Thyroid gland (tissue), 4 donors: ENCODE measurements around the gene C2orf15. TPM values are rescaled to one million over a fixed set of nuclear protein-coding genes. Genes with fewer than 3 reads are reported as not detected.

Experiments
- DNase-seq, 2 donors: peaks; one replicate each; pipeline ENCODE4 v3.0.0-alpha.2; 2019
- H3K27ac ChIP-seq, 3 donors: fragments of 200-600 bp; sonication (generic); 1 replicate in 2 of 3; 2 replicates in 1 of 3; pipeline ENCODE4 v1.5.1; 2016 to 2019; ENCODE audit warnings: mild to moderate bottlenecking in 1 of 3, moderate library complexity in 1 of 3
- H3K27me3 ChIP-seq: fragments of 200-600 bp; sonication (generic); one replicate; pipeline ENCODE4 v1.5.1; 2019
- H3K36me3 ChIP-seq, 2 donors: fragments of 200-600 bp; sonication (generic); one replicate each; pipeline ENCODE4 v1.5.1; 2016 to 2019
- H3K4me1 ChIP-seq, 2 donors: fragments of 200-600 bp; sonication (generic); one replicate each; pipeline ENCODE4 v1.5.1; 2017 to 2019
- H3K4me3 ChIP-seq, 3 donors: fragments of 200-600 bp; sonication (generic); replicated peaks in 1 of 3; 1 replicate in 2 of 3; 2 replicates in 1 of 3; pipeline ENCODE4 v1.5.1; 2016; ENCODE audit warnings: mild to moderate bottlenecking in 1 of 3
- H3K9me3 ChIP-seq: fragments of 200-600 bp; sonication (generic); one replicate; pipeline ENCODE4 v1.5.1; 2017
- CTCF ChIP-seq, 6 experiments: fragments of 200-600 bp in 3 of 6; fragments of 450-650 bp in 3 of 6; sonication (generic) in 3 of 6; IDR thresholded peaks; one replicate each; pipeline ENCODE4 v1.5.1; 2016 to 2019; ENCODE audit warnings: antibody characterized with exemption in 6 of 6, mild to moderate bottlenecking in 2 of 6, inconsistent platforms in 1 of 6, moderate library complexity in 1 of 6
- POLR2A ChIP-seq, 2 donors: fragments of 450-650 bp; IDR thresholded peaks; one replicate each; pipeline ENCODE4 v1.6.1; 2017; ENCODE audit warnings: antibody characterized with exemption in 2 of 2, mild to moderate bottlenecking in 2 of 2, moderate library complexity in 1 of 2
- WGBS, 2 donors: methylation state at CpG; one replicate each; pipeline ENCODE4 v1.1.5; 2017; 5-methylcytosine and 5-hydroxymethylcytosine counted together
- intact Hi-C: fragments of 100-400 bp; cut with DNase I; formaldehyde crosslinking; loops from one replicate; pipeline ENCODE4 v1.15.1; 2023
- total RNA-seq, 4 donors: library from RNA; depleted of rRNA; stranded (reverse); fragments of >200 nt; gene quantifications; one replicate each; pipeline ENCODE4 v1.2.3, GENCODE V29; 2016

The C2orf15 gene
- total RNA-seq, 4 donors from 2014 or later = 2.0 to 6.5 (median 4.3) TPM

- H3K4me3 ChIP-seq = peak overlapping the region; percentile 75 to 95 (median 93)
- H3K36me3 ChIP-seq = no peaks in the 10 kb centered on the region
- no peaks in the 10 kb centered on the region for H3K9me3 ChIP-seq
- peak; percentile 29 to 31 for DNase-seq
- no peaks in the 10 kb centered on the region for H3K27me3 ChIP-seq
- WGBS, 2 donors = 36 to 37% methylated on average over 12 of the region's 12 CpGs
- intact Hi-C loops = no loop called here
- H3K27ac ChIP-seq = peak overlapping the region; percentile 93 to 96 (median 95)
- peaks cover 24 to 28% of the 10 kb centered on the region in 2 donors for H3K4me1 ChIP-seq
- TF ChIP-seq CTCF (IDR thresholded peaks at IDR 0.05) (no peak), POLR2A (IDR thresholded peaks at IDR 0.05) (no peak)
These were observed 12.6 kb downstream of the C2orf15 start for GRCh38 chr2:99153921-99154604.

DNA sequence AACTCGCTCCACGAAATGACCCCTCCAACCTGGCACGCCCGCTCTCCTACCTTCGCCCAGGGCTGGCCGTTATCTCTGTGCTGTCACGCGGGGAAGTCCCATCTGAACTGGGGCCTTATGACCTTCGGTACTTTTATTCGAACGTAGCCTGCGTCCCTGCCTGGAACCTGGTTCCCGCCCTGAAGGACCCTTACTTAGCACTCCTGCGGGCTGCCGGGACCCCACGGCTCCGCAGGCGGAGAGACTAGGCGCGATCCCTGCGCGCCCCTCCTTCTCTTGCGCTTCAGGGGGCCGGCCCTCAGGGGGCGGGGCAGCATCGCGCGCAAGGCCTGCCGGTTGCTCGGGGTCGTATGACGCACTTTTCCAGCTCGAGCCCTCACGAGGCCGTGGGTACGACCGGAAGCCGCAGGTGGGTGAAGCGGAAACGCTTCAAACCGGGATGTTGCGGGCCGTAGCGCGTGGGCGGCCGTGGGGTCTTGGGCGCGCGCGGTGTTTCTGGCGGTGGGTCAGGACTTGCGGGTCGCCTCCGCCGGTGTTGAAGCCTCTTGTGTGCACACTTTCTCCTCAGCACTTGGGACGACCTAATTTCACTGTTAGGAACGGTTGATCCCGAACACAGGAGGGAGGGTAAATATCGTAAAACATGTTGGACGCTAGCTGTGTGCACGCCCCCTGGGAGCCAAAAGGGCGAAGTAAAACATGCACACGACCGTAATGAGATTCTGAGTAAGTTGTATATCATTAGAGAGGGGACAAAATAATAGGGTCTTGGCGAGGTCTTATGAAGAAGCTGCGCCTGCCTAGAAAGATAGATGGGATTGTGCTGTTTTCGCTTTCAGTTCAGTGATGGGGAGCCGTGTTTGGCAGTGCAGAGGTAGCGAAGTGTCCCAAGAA, 13.4 kb downstream of the C2orf15 start, which contains the start of the genes LIPT1 and TSGA10:
LIPT1 (plus strand) TSS at position 325 of the 894 bp plus-strand sequence. CDS start 6,991 bp downstream, outside the sequence.
TSGA10 (minus strand) TSS at position 300 of the 894 bp plus-strand sequence. CDS start 45,503 bp downstream, outside the sequence.
- 0% methylated on average over 29 to 63 of the region's 70 CpGs for WGBS, 2 donors
- peak within 1 kb of the TSS; percentile 75 to 95 (median 93) for H3K4me3 ChIP-seq
- H3K27me3 ChIP-seq = no peaks in the 10 kb centered on the region
- peak within 1 kb of the TSS; percentile 93 to 96 (median 95) for H3K27ac ChIP-seq
- peak; percentile 95 to 96 for DNase-seq
- H3K4me1 ChIP-seq = peaks cover 24 to 28% of the 10 kb centered on the region in 2 donors
- TF ChIP-seq POLR2A (IDR thresholded peaks at IDR 0.05) (peak; percentile 71 to 98), CTCF (IDR thresholded peaks at IDR 0.05) (peak in 1 of 6 experiments; percentile 5)
- no peaks in the 10 kb centered on the region for H3K9me3 ChIP-seq
- intact Hi-C loops = no loop called here
- no peaks in the 10 kb centered on the region for H3K36me3 ChIP-seq

- TF ChIP-seq POLR2A (IDR thresholded peaks at IDR 0.05) (no peak), CTCF (IDR thresholded peaks at IDR 0.05) (no peak)
- intact Hi-C loops = no loop called here
- 80 to 90% methylated on average over 1 of the region's 1 CpG for WGBS, 2 donors
These were observed 15.4 kb downstream of the C2orf15 start for GRCh38 chr2:99156891-99157290.

GRCh38 chr2:99158599-99158998, 17.1 kb downstream of the C2orf15 start:
- intact Hi-C loops = no loop called here
- peaks cover 6 to 15% of the 10 kb centered on the region in 2 donors for H3K4me1 ChIP-seq
- 89 to 96% methylated on average over 5 of the region's 5 CpGs for WGBS, 2 donors

More at GRCh38 chr2:99156891-99157290, 15.4 kb downstream of the C2orf15 start:
- H3K4me3 ChIP-seq = no peak overlapping the region
- no peaks in the 10 kb centered on the region for H3K9me3 ChIP-seq
- H3K4me1 ChIP-seq = peaks cover 21 to 28% of the 10 kb centered on the region in 2 donors
- no peaks in the 10 kb centered on the region for H3K27me3 ChIP-seq
- no peaks in the 10 kb centered on the region for H3K36me3 ChIP-seq
- no peak for DNase-seq
- no peak overlapping the region for H3K27ac ChIP-seq

More at GRCh38 chr2:99158599-99158998, 17.1 kb downstream of the C2orf15 start:
- H3K27ac ChIP-seq = no peak overlapping the region
- no peaks in the 10 kb centered on the region for H3K27me3 ChIP-seq
- TF ChIP-seq CTCF (IDR thresholded peaks at IDR 0.05) (no peak), POLR2A (IDR thresholded peaks at IDR 0.05) (no peak)
- H3K36me3 ChIP-seq = no peaks in the 10 kb centered on the region
- H3K4me3 ChIP-seq = no peak overlapping the region
- no peaks in the 10 kb centered on the region for H3K9me3 ChIP-seq
- no peak for DNase-seq
